ENCODE results near the gene MTOR.

- TF ChIP-seq, protein P1, sequence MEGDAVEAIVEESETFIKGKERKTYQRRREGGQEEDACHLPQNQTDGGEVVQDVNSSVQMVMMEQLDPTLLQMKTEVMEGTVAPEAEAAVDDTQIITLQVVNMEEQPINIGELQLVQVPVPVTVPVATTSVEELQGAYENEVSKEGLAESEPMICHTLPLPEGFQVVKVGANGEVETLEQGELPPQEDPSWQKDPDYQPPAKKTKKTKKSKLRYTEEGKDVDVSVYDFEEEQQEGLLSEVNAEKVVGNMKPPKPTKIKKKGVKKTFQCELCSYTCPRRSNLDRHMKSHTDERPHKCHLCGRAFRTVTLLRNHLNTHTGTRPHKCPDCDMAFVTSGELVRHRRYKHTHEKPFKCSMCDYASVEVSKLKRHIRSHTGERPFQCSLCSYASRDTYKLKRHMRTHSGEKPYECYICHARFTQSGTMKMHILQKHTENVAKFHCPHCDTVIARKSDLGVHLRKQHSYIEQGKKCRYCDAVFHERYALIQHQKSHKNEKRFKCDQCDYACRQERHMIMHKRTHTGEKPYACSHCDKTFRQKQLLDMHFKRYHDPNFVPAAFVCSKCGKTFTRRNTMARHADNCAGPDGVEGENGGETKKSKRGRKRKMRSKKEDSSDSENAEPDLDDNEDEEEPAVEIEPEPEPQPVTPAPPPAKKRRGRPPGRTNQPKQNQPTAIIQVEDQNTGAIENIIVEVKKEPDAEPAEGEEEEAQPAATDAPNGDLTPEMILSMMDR (IDR thresholded peaks at IDR 0.05), result no peak
- TF ChIP-seq POLR2A (IDR thresholded peaks at IDR 0.05) (no peak), EP300 (IDR thresholded peaks at IDR 0.05) (no peak)
These were observed 50.3 kb downstream of the MTOR start for GRCh38 chr1:11211925-11212587.
